HCT116 (cell line): ENCODE data around the gene MBD3L5. TPM values are rescaled to one million over a fixed set of nuclear protein-coding genes. Genes with fewer than 3 reads are reported as not detected.

Experiments
- ATAC-seq: fragments of 200-7000 bp; cut with Tn5 transposase; 2 replicates; pipeline ENCODE4 v1.9.1; 2020; ENCODE audit warnings: mild to moderate bottlenecking, moderate library complexity
- BruUV-seq: library from RNA; stranded (reverse); fragments of 400-500 nt; replicated peaks from 2 replicates; lab custom pipeline; 2021; lab: Mats Ljungman, UMichigan
- CTCF ChIA-PET: fragments of 300-600 bp; sonication (Branson Sonifier 250); formaldehyde crosslinking; loops from one replicate; lab custom pipeline; 2021; ENCODE audit warnings: antibody characterized with exemption; lab: Charles Lee
- POLR2A ChIA-PET: fragments of 300-600, 350-600 bp; sonication (Branson Sonifier 250); formaldehyde crosslinking; loops from one replicate; lab custom pipeline; 2021; ENCODE audit warnings: antibody characterized with exemption; lab: Charles Lee
- RAD21 ChIA-PET, 2 experiments: fragments of 300-600 bp; sonication (Branson Sonifier 250); formaldehyde crosslinking; loops; one replicate each; lab custom pipeline; 2023; ENCODE audit warnings: low total read pairs in 2 of 2; ENCODE audit not compliant: uncharacterized antibody in 2 of 2, unreplicated experiment in 2 of 2, low non-redundant PET in 1 of 2; lab: Charles Lee
- DNase-seq: peaks from one replicate; pipeline ENCODE4 v3.0.0-alpha.2; 2010; ENCODE audit warnings: low read depth, low spot score
- H2AFZ ChIP-seq: fragments of 200-600 bp; shearing (Covaris generic), sonication (generic); 2 replicates; pipeline ENCODE4 v1.6.1; 2017; ENCODE audit warnings: low read depth, mixed run types, mixed read lengths, antibody characterized with exemption, low read length; ENCODE audit not compliant: poor library complexity, severe bottlenecking
- H3K27ac ChIP-seq: 2 replicates; pipeline ENCODE4 v1.5.1; 2012; ENCODE audit warnings: low read depth, low read length
- H3K27me3 ChIP-seq: fragments of 200-600 bp; sonication (generic); 2 replicates; pipeline ENCODE4 v1.6.1; 2016; ENCODE audit warnings: mixed run types, low read length, mixed read lengths; ENCODE audit not compliant: insufficient read depth
- H3K36me3 ChIP-seq, 2 experiments: fragments of 200-500 bp in 1 of 2; fragments of 200-600 bp in 1 of 2; sonication (Bioruptor generic) in 1 of 2; sonication (generic) in 1 of 2; 2 replicates each; pipeline versions ENCODE4 v1.5.1 to v1.6.1; 2014 to 2016; ENCODE audit warnings: low read length in 2 of 2, inconsistent platforms in 1 of 2, mixed read lengths in 1 of 2, mixed run types in 1 of 2; ENCODE audit not compliant: insufficient read depth in 2 of 2, control insufficient read depth in 1 of 2
- H3K4me1 ChIP-seq, 2 experiments: fragments of 200-600 bp in 1 of 2; sonication (generic) in 1 of 2; 2 replicates each; pipeline versions ENCODE4 v1.5.1 to v1.6.1; 2012 to 2017; ENCODE audit warnings: low read length in 2 of 2, inconsistent platforms in 1 of 2, mild to moderate bottlenecking in 1 of 2, mixed read lengths in 1 of 2, mixed run types in 1 of 2, moderate library complexity in 1 of 2; ENCODE audit not compliant: insufficient read depth in 2 of 2, control insufficient read depth in 1 of 2
- H3K4me2 ChIP-seq: fragments of 200-600 bp; sonication (generic); 2 replicates; pipeline ENCODE4 v1.6.1; 2017; ENCODE audit warnings: mixed run types, low read length, mixed read lengths
- H3K4me3 ChIP-seq, 2 experiments: fragments of 200-600 bp in 1 of 2; sonication (generic) in 1 of 2; replicated peaks in 1 of 2; 2 replicates each; pipeline ENCODE4 v1.5.1; 2011 to 2016; ENCODE audit warnings: low read length in 2 of 2, control low read depth in 1 of 2, low read depth in 1 of 2, mild to moderate bottlenecking in 1 of 2, mixed read lengths in 1 of 2, mixed run types in 1 of 2
- H3K79me2 ChIP-seq: fragments of 200-600 bp; sonication (generic); 2 replicates; pipeline ENCODE4 v1.6.1; 2017; ENCODE audit warnings: mild to moderate bottlenecking, mixed run types, low read length, moderate library complexity, mixed read lengths; ENCODE audit not compliant: insufficient read depth
- H3K9ac ChIP-seq: fragments of 200-600 bp; sonication (generic); 2 replicates; pipeline ENCODE4 v1.6.1; 2016; ENCODE audit warnings: low read length, mixed read lengths
- H3K9me2 ChIP-seq: fragments of 200-600 bp; sonication (generic), shearing (Covaris generic); 2 replicates; pipeline ENCODE4 v1.6.1; 2017; ENCODE audit warnings: mixed run types, mild to moderate bottlenecking, moderate library complexity; ENCODE audit not compliant: insufficient read depth
- H3K9me3 ChIP-seq, 2 experiments: fragments of 200-500 bp in 1 of 2; fragments of 200-600 bp in 1 of 2; sonication (Bioruptor generic) in 1 of 2; sonication (generic) in 1 of 2; 2 replicates each; pipeline ENCODE4 v1.6.1; 2014 to 2017; ENCODE audit warnings: low read length in 2 of 2, mixed read lengths in 2 of 2, inconsistent platforms in 1 of 2, low read depth in 1 of 2, mild to moderate bottlenecking in 1 of 2, mixed run types in 1 of 2, moderate library complexity in 1 of 2; ENCODE audit not compliant: control insufficient read depth in 1 of 2, insufficient read depth in 1 of 2
- H4K20me1 ChIP-seq: fragments of 200-600 bp; sonication (generic), shearing (Covaris generic); 2 replicates; pipeline ENCODE4 v1.6.1; 2017; ENCODE audit warnings: mixed run types, mild to moderate bottlenecking, moderate library complexity; ENCODE audit not compliant: insufficient read depth
- CEBPB ChIP-seq: IDR thresholded peaks from 2 replicates; pipeline ENCODE4 v1.6.1; 2012; ENCODE audit warnings: low read depth
- EGR1 ChIP-seq: IDR thresholded peaks from 2 replicates; pipeline ENCODE4 v1.6.1; 2012; ENCODE audit warnings: low read depth
- ELF1 ChIP-seq: IDR thresholded peaks from 2 replicates; pipeline ENCODE4 v1.6.1; 2012; ENCODE audit warnings: low read depth, borderline replicate concordance
- EZH2 ChIP-seq: fragments of 200-600 bp; sonication (generic); IDR thresholded peaks from 2 replicates; pipeline ENCODE4 v1.6.1; 2017; ENCODE audit warnings: antibody characterized with exemption, mixed run types
- EZH2phosphoT487 ChIP-seq: fragments of 200-600 bp; IDR thresholded peaks from 2 replicates; pipeline ENCODE4 v1.6.1; 2018; ENCODE audit warnings: antibody characterized with exemption, borderline replicate concordance
- JUND ChIP-seq: IDR thresholded peaks from 2 replicates; pipeline ENCODE4 v1.6.1; 2012
- MAX ChIP-seq: IDR thresholded peaks from 2 replicates; pipeline ENCODE4 v1.6.1; 2012
- POLR2AphosphoS5 ChIP-seq: IDR thresholded peaks from 2 replicates; pipeline ENCODE4 v1.6.1; 2011; ENCODE audit warnings: mild to moderate bottlenecking, low read depth, low read length, moderate library complexity
- RAD21 ChIP-seq: IDR thresholded peaks from 2 replicates; pipeline ENCODE4 v1.6.1; 2012; ENCODE audit warnings: low read depth, mild to moderate bottlenecking
- REST ChIP-seq: IDR thresholded peaks from 2 replicates; pipeline ENCODE4 v1.6.1; 2012; ENCODE audit warnings: low read depth
- SIN3A ChIP-seq: IDR thresholded peaks from 2 replicates; pipeline ENCODE4 v1.6.1; 2012; ENCODE audit warnings: low read depth
- SP1 ChIP-seq: IDR thresholded peaks from 2 replicates; pipeline ENCODE4 v1.6.1; 2012; ENCODE audit warnings: low read depth
- TCF7L2 ChIP-seq: IDR thresholded peaks from 2 replicates; pipeline ENCODE4 v1.7.0; 2011; ENCODE audit warnings: borderline replicate concordance, inconsistent platforms; ENCODE audit not compliant: insufficient read depth, insufficient read length; ENCODE audit errors: extremely low read depth
- YY1 ChIP-seq: IDR thresholded peaks from 2 replicates; pipeline ENCODE4 v1.6.1; 2011; ENCODE audit warnings: low read length, low read depth, moderate library complexity, mild to moderate bottlenecking; ENCODE audit not compliant: insufficient replicate concordance; ENCODE audit errors: extremely low read depth
- ZNF274 ChIP-seq: fragments of 200-500 bp; sonication (Bioruptor generic); IDR thresholded peaks from 2 replicates; pipeline ENCODE4 v1.6.1; 2014; ENCODE audit warnings: mild to moderate bottlenecking, low read depth, low read length, inconsistent platforms
- intact Hi-C: fragments of 100-400 bp; cut with micrococcal nuclease; formaldehyde crosslinking; loops from 2 replicates; pipeline ENCODE4 v1.10.0; 2022
- total RNA-seq: library from RNA; stranded (reverse); gene quantifications from one replicate; pipeline ENCODE4 v1.2.1, GENCODE V29; 2021; ENCODE audit not compliant: unreplicated experiment

MBD3L5 gene
- total RNA-seq, 1 experiment from 2014 or later, result not detected

GRCh38 chr19:7063339-7063738 is 33.0 kb downstream of the MBD3L5 start (continued):
- TF ChIP-seq REST, result no peak
- TF ChIP-seq EZH2, result no peak
- TF ChIP-seq POLR2AphosphoS5, result no peak
- TF ChIP-seq RAD21, result no peak
- TF ChIP-seq EGR1, result no peak

GRCh38 chr19:7063764-7064418 is 33.5 kb downstream of the MBD3L5 start:
- intact Hi-C loops, result no loop called here
- TF ChIP-seq EZH2phosphoT487, result no peak
- no peak for TF ChIP-seq YY1
- TF ChIP-seq JUND, result no peak
- TF ChIP-seq SP1, result no peak
- TF ChIP-seq SIN3A, result no peak
- no peak for TF ChIP-seq CEBPB
- TF ChIP-seq RAD21, result no peak
- no peak for TF ChIP-seq TCF7L2
- TF ChIP-seq REST, result no peak
- TF ChIP-seq ELF1, result no peak
- TF ChIP-seq MAX, result no peak
- no peak for TF ChIP-seq EZH2
- TF ChIP-seq ZNF274, result no peak

More at GRCh38 chr19:7063764-7064418, 33.5 kb downstream of the MBD3L5 start:
- Histone ChIP-seq H3K4me1 (peaks cover 4 to 5% of the 10 kb centered on the region in 2 experiments; a peak in 2 of 4 replicates), H3K4me3 (no peak overlapping the region), H3K79me2 (no peaks in the 10 kb centered on the region), H3K9me2 (no peaks in the 10 kb centered on the region), H3K9ac (no peak overlapping the region), H4K20me1 (no peaks in the 10 kb centered on the region), H3K4me2 (no peak overlapping the region), H3K9me3 (no peaks in the 10 kb centered on the region), H3K27ac (no peak overlapping the region), H3K36me3 (no peaks in the 10 kb centered on the region; a peak in 1 of 4 replicates), H3K27me3 (no peaks in the 10 kb centered on the region), H2AFZ (peak overlapping the region; percentile 32)
- ChIA-PET CTCF (no interaction called here), RAD21 (no interaction called here), POLR2A (no interaction called here)
- ATAC-seq, result no peak
- no TSS peak for BruUV-seq
- no peak for DNase-seq
